Testis (tissue), 2 donors: Measurements from ENCODE around the gene MACROD2.

Experiments used
- CTCF ChIP-seq, 3 experiments: fragments of 450-650 bp in 2 of 3; fragments of 200-600 bp in 1 of 3; sonication (generic) in 1 of 3; IDR thresholded peaks; one replicate each; pipeline ENCODE4 v1.5.1; 2016 to 2019; ENCODE audit warnings: antibody characterized with exemption in 3 of 3, mild to moderate bottlenecking in 2 of 3, moderate library complexity in 1 of 3
- POLR2A ChIP-seq: fragments of 450-650 bp; IDR thresholded peaks from one replicate; pipeline ENCODE4 v1.6.1; 2017; ENCODE audit warnings: antibody characterized with exemption, mild to moderate bottlenecking, moderate library complexity

DNA sequence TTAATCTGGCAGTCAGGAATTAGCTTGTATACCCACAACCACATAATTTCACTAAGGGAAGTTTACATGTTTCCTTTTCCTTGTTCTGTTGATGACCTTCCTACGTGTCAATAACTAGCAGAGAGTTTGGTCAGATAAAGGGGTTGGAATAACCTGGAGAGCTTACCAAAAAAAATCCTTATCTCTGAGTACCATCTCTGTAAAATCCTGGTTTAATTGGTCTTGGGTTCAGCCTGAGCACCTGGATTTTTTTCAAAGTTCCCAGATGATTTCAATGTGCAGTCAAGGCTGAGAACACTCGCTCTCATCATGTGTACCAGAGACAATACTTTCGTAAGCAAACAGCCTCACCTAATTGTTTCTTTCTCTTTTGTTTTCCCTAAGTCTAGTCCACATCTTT, 825.9 kb downstream of the MACROD2 start:
- TF ChIP-seq POLR2A = no peak
- no peak for TF ChIP-seq CTCF (IDR thresholded peaks at IDR 0.05)
